ENCODE results near the gene ZFP36.

GRCh38 chr19:39412867-39413271 lies 6.2 kb downstream of the ZFP36 start:
- TF ChIP-seq CTCF (conservative IDR thresholded peaks at IDR 0.05 in 1 of 2, IDR thresholded peaks at IDR 0.05 in 1 of 2; ENCODE audit: extremely low read depth in 1 of 2, insufficient read depth in 1 of 2, low read depth in 1 of 2, low read length in 2 of 2) (no peak), EZH2 (IDR thresholded peaks at IDR 0.05; ENCODE audit: borderline replicate concordance, low read length) (no peak)
